HFFc6 (cell line): ENCODE results near the gene KIF23. TPM values are rescaled to one million over a fixed set of nuclear protein-coding genes. Genes with fewer than 3 reads are reported as not detected.

Experiments
- DNase-seq: peaks from one replicate; pipeline ENCODE4 v3.0.0-alpha.2; 2018
- H3K27ac Mint-ChIP-seq: 2 replicates; pipeline ENCODE4 v1.8.0; 2020; ENCODE audit warnings: mild to moderate bottlenecking, mixed read lengths
- H3K27me3 Mint-ChIP-seq: 2 replicates; pipeline ENCODE4 v1.8.0; 2021; ENCODE audit warnings: mild to moderate bottlenecking, moderate library complexity, mixed read lengths; ENCODE audit not compliant: insufficient read depth
- H3K36me3 Mint-ChIP-seq: 2 replicates; pipeline ENCODE4 v1.8.0; 2021; ENCODE audit warnings: low read depth, mixed read lengths
- H3K4me1 Mint-ChIP-seq: 2 replicates; pipeline ENCODE4 v1.8.0; 2020; ENCODE audit warnings: low read depth, mixed read lengths
- H3K4me3 Mint-ChIP-seq: 2 replicates; pipeline ENCODE4 v1.8.0; 2020; ENCODE audit warnings: mild to moderate bottlenecking, moderate library complexity, mixed read lengths
- H3K9me3 Mint-ChIP-seq: 2 replicates; pipeline ENCODE4 v1.8.0; 2020; ENCODE audit warnings: mild to moderate bottlenecking, mixed read lengths
- CTCF ChIP-seq: fragments of 200-600 bp; sonication (generic); IDR thresholded peaks from 2 replicates; pipeline ENCODE4 v1.5.0; 2021; ENCODE audit warnings: antibody characterized with exemption, mild to moderate bottlenecking
- total RNA-seq, 6 experiments: library from RNA; stranded (reverse); fragmentation: NEBNext Ultra II Directional; extraction: Animal tissue kit (Norgen Biotek cat#: 25700); gene quantifications; 2 replicates in 1 of 6; 3 replicates in 5 of 6; pipeline ENCODE4 v1.2.3, GENCODE V29; 2021

The KIF23 gene
- total RNA-seq, 6 experiments from 2014 or later: 37.0 to 74.7 (median 64.6) TPM

GRCh38 chr15:69414701-69415167 is 585 bp downstream of the KIF23 start:
- H3K4me3 Mint-ChIP-seq: peak overlapping the region; percentile 88
- H3K9me3 Mint-ChIP-seq: no peaks in the 10 kb centered on the region
- H3K27ac Mint-ChIP-seq: peak overlapping the region; percentile 84
- no peaks in the 10 kb centered on the region for H3K27me3 Mint-ChIP-seq
- no peak for TF ChIP-seq CTCF
- peaks cover 22% of the 10 kb centered on the region for H3K36me3 Mint-ChIP-seq
- peaks cover 40% of the 10 kb centered on the region for H3K4me1 Mint-ChIP-seq
- peak; percentile 88 for DNase-seq

DNA sequence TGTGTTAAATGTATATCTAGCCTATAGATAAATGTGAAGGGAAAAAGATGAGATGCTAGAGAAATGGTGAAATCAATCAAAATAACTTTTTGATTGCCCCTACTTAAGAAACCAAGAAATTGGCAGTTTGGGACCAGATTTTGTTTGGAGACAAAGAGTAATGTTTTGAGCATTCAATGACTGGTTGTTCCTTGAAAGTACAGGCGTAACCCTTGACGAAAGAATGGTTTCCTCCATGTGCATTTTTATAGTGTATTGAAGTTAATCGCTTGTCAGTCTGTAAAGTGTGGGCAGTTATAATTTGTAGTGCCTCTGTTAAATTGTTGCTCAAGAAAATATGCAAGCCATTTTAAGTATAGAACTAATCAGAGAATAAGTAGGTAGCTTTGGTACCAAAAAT is 1.2 kb downstream of the KIF23 start:
- DNase-seq: no peak
- TF ChIP-seq CTCF: no peak
- Mint-ChIP-seq H3K4me1 (peaks cover 40% of the 10 kb centered on the region), H3K27me3 (no peaks in the 10 kb centered on the region), H3K36me3 (peaks cover 23% of the 10 kb centered on the region), H3K4me3 (peak overlapping the region; percentile 88), H3K9me3 (no peaks in the 10 kb centered on the region), H3K27ac (peak overlapping the region; percentile 84)

GRCh38 chr15:69417581-69417980 is 3.4 kb downstream of the KIF23 start:
- H3K9me3 Mint-ChIP-seq: no peaks in the 10 kb centered on the region

GRCh38 chr15:69421498-69421897 is 7.3 kb downstream of the KIF23 start:
- no peak for TF ChIP-seq CTCF
- DNase-seq: no peak
- no peak overlapping the region for H3K4me3 Mint-ChIP-seq
- H3K27ac Mint-ChIP-seq: no peak overlapping the region
- H3K9me3 Mint-ChIP-seq: no peaks in the 10 kb centered on the region
- peaks cover 40% of the 10 kb centered on the region for H3K36me3 Mint-ChIP-seq
- H3K4me1 Mint-ChIP-seq: peaks cover 59% of the 10 kb centered on the region
- H3K27me3 Mint-ChIP-seq: no peaks in the 10 kb centered on the region

More at GRCh38 chr15:69417581-69417980, 3.4 kb downstream of the KIF23 start:
- peaks cover 54% of the 10 kb centered on the region for H3K4me1 Mint-ChIP-seq
- H3K4me3 Mint-ChIP-seq: peak overlapping the region; percentile 40
- TF ChIP-seq CTCF: no peak
- peaks cover 32% of the 10 kb centered on the region for H3K36me3 Mint-ChIP-seq
- H3K27ac Mint-ChIP-seq: peak overlapping the region; percentile 46
- H3K27me3 Mint-ChIP-seq: no peaks in the 10 kb centered on the region
- peak; percentile 66 for DNase-seq

- Mint-ChIP-seq H3K36me3 (peaks cover 43% of the 10 kb centered on the region), H3K4me3 (no peak overlapping the region), H3K4me1 (peaks cover 54% of the 10 kb centered on the region), H3K27ac (no peak overlapping the region), H3K9me3 (no peaks in the 10 kb centered on the region), H3K27me3 (no peaks in the 10 kb centered on the region)
- no peak for DNase-seq
- no peak for TF ChIP-seq CTCF
Measured at GRCh38 chr15:69422336-69422895, 8.3 kb downstream of the KIF23 start.
